ENCODE results near the gene MCRS1.
"Not testable (repeated sequence)": the region's sequence is repeated elsewhere in the genome, so short reads cannot be mapped to it uniquely, and the experiment has no call there.

Gene MCRS1

GRCh38 chr12:49541140-49541861 is 26.6 kb downstream of the MCRS1 start:
- DNase-seq (ENCODE audit: low spot score) = no peak

- peak; percentile 81 for DNase-seq (ENCODE audit: low spot score)
Observed at GRCh38 chr12:49540229-49541139, 27.5 kb downstream of the MCRS1 start.

GRCh38 chr12:49539406-49540228 is 28.3 kb downstream of the MCRS1 start:
- no peak for DNase-seq (ENCODE audit: low spot score)

- peak; percentile 58 for DNase-seq (ENCODE audit: low spot score)
Observed at GRCh38 chr12:49538510-49539403, 29.2 kb downstream of the MCRS1 start, which contains the start of gene KCNH3. Gene KCNH3 (plus strand): TSS chr12:49539030. CDS start chr12:49539417, 387 bp downstream.

GRCh38 chr12:49537752-49538509 is 30.0 kb downstream of the MCRS1 start:
- DNase-seq (ENCODE audit: low spot score) = no peak

GRCh38 chr12:49537231-49537751 is 30.7 kb downstream of the MCRS1 start:
- no peak for DNase-seq (ENCODE audit: low spot score)

GRCh38 chr12:49536526-49537071 is 31.3 kb downstream of the MCRS1 start:
- no peak for DNase-seq (ENCODE audit: low spot score)

GRCh38 chr12:49535921-49536525 is 31.9 kb downstream of the MCRS1 start:
- DNase-seq (ENCODE audit: low spot score) = peak; percentile 58

GRCh38 chr12:49534731-49535278 is 33.1 kb downstream of the MCRS1 start:
- DNase-seq (ENCODE audit: low spot score) = no peak

- DNase-seq (ENCODE audit: low spot score) = not testable (repeated sequence)
Observed at GRCh38 chr12:49534122-49534521, 33.8 kb downstream of the MCRS1 start.

GRCh38 chr12:49533331-49533730 is 34.6 kb downstream of the MCRS1 start:
- no peak for DNase-seq (ENCODE audit: low spot score)

- DNase-seq (ENCODE audit: low spot score) = no peak
Observed at GRCh38 chr12:49531745-49532144, 36.2 kb downstream of the MCRS1 start.

- no peak for DNase-seq (ENCODE audit: low spot score)
Observed at GRCh38 chr12:49529414-49529813, 38.5 kb downstream of the MCRS1 start.

GRCh38 chr12:49527361-49528130 is 40.4 kb downstream of the MCRS1 start:
- DNase-seq (ENCODE audit: low spot score) = peak; percentile 85

GRCh38 chr12:49525942-49526341 is 42.0 kb downstream of the MCRS1 start:
- DNase-seq (ENCODE audit: low spot score) = no peak

- peak; percentile 39 for DNase-seq (ENCODE audit: low spot score)
Observed at GRCh38 chr12:49524660-49525324, 43.1 kb downstream of the MCRS1 start.

GRCh38 chr12:49521389-49521788 is 46.6 kb downstream of the MCRS1 start:
- no peak for DNase-seq (ENCODE audit: low spot score)

- DNase-seq (ENCODE audit: low spot score) = no peak
Observed at GRCh38 chr12:49519574-49519936, 48.4 kb downstream of the MCRS1 start.
